ENCODE measurements around the gene UCK1. TPM values are rescaled to one million over a fixed set of nuclear protein-coding genes. Genes with fewer than 3 reads are reported as not detected.
A peak's percentile ranks its signal among the peaks of the same experiment; 100 is the strongest.

The UCK1 gene
- total and polyA plus RNA-seq, 11 donors: 16.4 to 45.1 (median 24.9) TPM

GRCh38 chr9:131477816-131478419, 53.1 kb downstream of the UCK1 start:
- H3K27ac ChIP-seq: peak overlapping the region in 3 of 12 donors; percentile 3 to 72 (median 18)
- intact Hi-C loops (cut with DNase I): loop anchor here (2.0 to 10.0 kb wide), 9 partner anchors 73 to 131 kb away; partner anchors contain the start of gene PRRC2B (in 6 of the 10)
- H3K27me3 ChIP-seq: no peaks in the 10 kb centered on the region
- H3K4me3 ChIP-seq: no peak overlapping the region
- ATAC-seq (no peak), DNase-seq (peak in 1 of 5 donors; percentile 20)
- TF ChIP-seq CTCF (IDR thresholded peaks at IDR 0.05): no peak
- TF ChIP-seq POLR2A (IDR thresholded peaks at IDR 0.05): no peak
- WGBS, 4 donors: 82 to 89% (median 86%) methylated on average over 14 to 19 of the region's 19 CpGs
- H3K4me1 ChIP-seq: peaks cover 0 to 47% (median 18%) of the 10 kb centered on the region in 12 donors
- peaks cover 0 to 100% (median 94%) of the 10 kb centered on the region in 9 donors for H3K36me3 ChIP-seq
- no peaks in the 10 kb centered on the region for H3K9me3 ChIP-seq

- peaks cover 0 to 43% (median 15%) of the 10 kb centered on the region in 12 donors for H3K4me1 ChIP-seq
- H3K27me3 ChIP-seq: no peaks in the 10 kb centered on the region
- DNase-seq (peak in 1 of 5 donors; percentile 12), ATAC-seq (no peak)
- peaks cover 0 to under 1% (median 0%) of the 10 kb centered on the region in 12 donors for H3K9me3 ChIP-seq
- H3K36me3 ChIP-seq: peaks cover 0 to 100% (median 94%) of the 10 kb centered on the region in 9 donors
- H3K27ac ChIP-seq: peak overlapping the region in 9 of 12 donors; percentile 3 to 76 (median 34)
- no peak overlapping the region for H3K4me3 ChIP-seq
- 75 to 84% (median 80%) methylated on average over 10 to 11 of the region's 11 CpGs for WGBS, 4 donors
- intact Hi-C loops (cut with DNase I): loop anchor here in 9 of 10 donors (5.0 to 10.0 kb wide), 8 partner anchors 73 to 130 kb away; partner anchors contain the start of gene PRRC2B (in 6 of the 9)
- TF ChIP-seq POLR2A (IDR thresholded peaks at IDR 0.05) (no peak), CTCF (IDR thresholded peaks at IDR 0.05) (no peak)
Measured at GRCh38 chr9:131477367-131477766, 53.7 kb downstream of the UCK1 start.

GRCh38 chr9:131476777-131477345, 54.2 kb downstream of the UCK1 start:
- ATAC-seq (peak; percentile 68 to 89 (median 84)), DNase-seq (peak; percentile 58 to 81 (median 69))
- Histone ChIP-seq H3K36me3 (peaks cover 0 to 100% (median 94%) of the 10 kb centered on the region in 9 donors), H3K27ac (peak overlapping the region in 11 of 12 donors; percentile 5 to 76 (median 57)), H3K4me1 (peaks cover 0 to 38% (median 15%) of the 10 kb centered on the region in 12 donors), H3K27me3 (no peaks in the 10 kb centered on the region), H3K4me3 (no peak overlapping the region), H3K9me3 (peaks cover 0 to 6% (median 0%) of the 10 kb centered on the region in 12 donors)
- intact Hi-C loops (cut with DNase I): loop anchor here in 9 of 10 donors (5.0 to 10.0 kb wide), 8 partner anchors 72 to 130 kb away; partner anchors contain the start of gene PRRC2B (in 6 of the 9)
- no peak for TF ChIP-seq POLR2A (IDR thresholded peaks at IDR 0.05)
- TF ChIP-seq CTCF (IDR thresholded peaks at IDR 0.05): peak in 1 of 12 donors; percentile 9
- 57 to 70% (median 63%) methylated on average over 15 to 18 of the region's 18 CpGs for WGBS, 4 donors
